Measurements from ENCODE around the gene C7.

The C7 gene

GRCh38 chr5:40999142-40999541 lies 89.8 kb downstream of the C7 start:
- Histone ChIP-seq H3K4me3 (replicated peaks; ENCODE audit: insufficient read depth, low read length) (no peak overlapping the region), H3K27ac (replicated peaks) (no peak overlapping the region)
- TF ChIP-seq SPI1 (IDR thresholded peaks at IDR 0.05; ENCODE audit: borderline replicate concordance, low read depth) (no peak), POLR2AphosphoS5 (IDR thresholded peaks at IDR 0.05; ENCODE audit: low read depth) (no peak), CTCF (IDR thresholded peaks at IDR 0.05; ENCODE audit: insufficient read depth, low read length) (no peak), REST (IDR thresholded peaks at IDR 0.05; ENCODE audit: insufficient replicate concordance, low read depth) (no peak), GABPA (IDR thresholded peaks at IDR 0.05; ENCODE audit: low read depth) (no peak)

GRCh38 chr5:40999966-41000365 lies 90.7 kb downstream of the C7 start:
- H3K27ac ChIP-seq (replicated peaks), result no peak overlapping the region
- DNase-seq (ENCODE audit: low read depth in 1 of 2, low spot score in 1 of 2), result no peak
- TF ChIP-seq REST (IDR thresholded peaks at IDR 0.05; ENCODE audit: insufficient replicate concordance, low read depth) (no peak), POLR2AphosphoS5 (IDR thresholded peaks at IDR 0.05; ENCODE audit: low read depth) (no peak), SPI1 (IDR thresholded peaks at IDR 0.05; ENCODE audit: borderline replicate concordance, low read depth) (no peak), CTCF (IDR thresholded peaks at IDR 0.05; ENCODE audit: insufficient read depth, low read length) (no peak), GABPA (IDR thresholded peaks at IDR 0.05; ENCODE audit: low read depth) (no peak)
- H3K27me3 ChIP-seq (ENCODE audit: insufficient read depth, poor library complexity, severe bottlenecking), result no peaks in the 10 kb centered on the region
- no peak overlapping the region for H3K4me3 ChIP-seq (replicated peaks; ENCODE audit: insufficient read depth, low read length)

More at GRCh38 chr5:40999142-40999541, 89.8 kb downstream of the C7 start:
- H3K27me3 ChIP-seq (ENCODE audit: insufficient read depth, poor library complexity, severe bottlenecking), result no peaks in the 10 kb centered on the region
- DNase-seq (ENCODE audit: low read depth in 1 of 2, low spot score in 1 of 2), result no peak

GRCh38 chr5:41003670-41004376 lies 94.5 kb downstream of the C7 start:
- TF ChIP-seq SPI1 (IDR thresholded peaks at IDR 0.05; ENCODE audit: borderline replicate concordance, low read depth) (no peak), REST (IDR thresholded peaks at IDR 0.05; ENCODE audit: insufficient replicate concordance, low read depth) (no peak), GABPA (IDR thresholded peaks at IDR 0.05; ENCODE audit: low read depth) (no peak), POLR2AphosphoS5 (IDR thresholded peaks at IDR 0.05; ENCODE audit: low read depth) (no peak), CTCF (IDR thresholded peaks at IDR 0.05; ENCODE audit: insufficient read depth, low read length) (no peak)
- no peak overlapping the region for H3K27ac ChIP-seq (replicated peaks)

More at GRCh38 chr5:41003670-41004376, 94.5 kb downstream of the C7 start:
- DNase-seq (ENCODE audit: low read depth in 1 of 2, low spot score in 1 of 2), result no peak
- Histone ChIP-seq H3K27me3 (ENCODE audit: insufficient read depth, poor library complexity, severe bottlenecking) (no peaks in the 10 kb centered on the region), H3K4me3 (replicated peaks; ENCODE audit: insufficient read depth, low read length) (no peak overlapping the region)
